CD4-positive, CD25-positive, alpha-beta regulatory T cell (primary cell): ENCODE data around the gene CNTN4. TPM values are rescaled to one million over a fixed set of nuclear protein-coding genes. Genes with fewer than 3 reads are reported as not detected.

ENCODE experiments used
- ATAC-seq, 2 donors: fragments of 150-1000 bp; cut with Tn5 transposase; one replicate each; pipeline ENCODE4 v1.10.0; 2021; ENCODE audit warnings: low read depth in 2 of 2, moderate number of reproducible peaks in 2 of 2, moderate library complexity in 1 of 2
- DNase-seq, 3 donors: peaks; one replicate each; pipeline versions ENCODE4 v3.0.0 to v3.0.0-alpha.2; 2012 to 2022; ENCODE audit warnings: mixed read lengths in 1 of 3
- H3K27ac ChIP-seq: one replicate; pipeline ENCODE4 v1.7.0; 2013; ENCODE audit warnings: mild to moderate bottlenecking, low read length; ENCODE audit not compliant: insufficient read depth, poor library complexity, severe bottlenecking
- H3K27me3 ChIP-seq: one replicate; pipeline ENCODE4 v1.7.0; 2013; ENCODE audit warnings: low read length; ENCODE audit not compliant: control insufficient read depth, insufficient read depth
- H3K36me3 ChIP-seq: one replicate; pipeline ENCODE4 v1.7.0; 2013; ENCODE audit warnings: mild to moderate bottlenecking, low read length, moderate library complexity; ENCODE audit not compliant: control insufficient read depth, insufficient read depth
- H3K4me1 ChIP-seq: 2 replicates; pipeline ENCODE4 v1.7.0; 2013; ENCODE audit warnings: mild to moderate bottlenecking, low read length; ENCODE audit not compliant: insufficient read depth, control insufficient read depth, poor library complexity, severe bottlenecking
- H3K4me3 ChIP-seq: one replicate; pipeline ENCODE4 v1.7.0; 2013; ENCODE audit warnings: low read depth, mild to moderate bottlenecking, low read length, moderate library complexity
- H3K9me3 ChIP-seq, 2 experiments: 1 replicate in 1 of 2; 2 replicates in 1 of 2; pipeline ENCODE4 v1.7.0; 2013; ENCODE audit warnings: low read length in 2 of 2, mild to moderate bottlenecking in 1 of 2, moderate library complexity in 1 of 2; ENCODE audit not compliant: control insufficient read depth in 2 of 2
- H3K27ac Mint-ChIP-seq, 3 donors: one replicate each; pipeline ENCODE4 v1.8.0; 2020 to 2022; ENCODE audit warnings: mild to moderate bottlenecking in 3 of 3, mixed read lengths in 3 of 3, moderate library complexity in 2 of 3
- H3K27me3 Mint-ChIP-seq: one replicate; pipeline ENCODE4 v1.8.0; 2022; ENCODE audit warnings: mild to moderate bottlenecking, mixed read lengths
- H3K36me3 Mint-ChIP-seq: one replicate; pipeline ENCODE4 v1.8.0; 2020; ENCODE audit warnings: mixed read lengths
- H3K4me1 Mint-ChIP-seq, 4 donors: one replicate each; pipeline ENCODE4 v1.8.0; 2020 to 2022; ENCODE audit warnings: mixed read lengths in 4 of 4, mild to moderate bottlenecking in 1 of 4
- H3K4me3 Mint-ChIP-seq, 4 donors: one replicate each; pipeline ENCODE4 v1.8.0; 2020 to 2022; ENCODE audit warnings: mild to moderate bottlenecking in 4 of 4, mixed read lengths in 4 of 4, moderate library complexity in 3 of 4
- H3K9me3 Mint-ChIP-seq, 7 donors: one replicate each; pipeline ENCODE4 v1.8.0; 2020 to 2022; ENCODE audit warnings: mixed read lengths in 7 of 7, mild to moderate bottlenecking in 3 of 7, moderate library complexity in 2 of 7
- polyA plus RNA-seq, 4 donors: library from polyadenylated mRNA; unstranded; fragments of 300-500 nt; fragmentation: Illumina TruSeq; gene quantifications; one replicate each; pipeline ENCODE4 v1.2.3, GENCODE V29; 2021
- total RNA-seq: library from RNA; stranded (reverse); gene quantifications from one replicate; pipeline ENCODE4 v1.2.3, GENCODE V29; 2022

CNTN4 gene
- total and polyA plus RNA-seq, 5 donors from 2014 or later: not detected

GRCh38 chr3:2650746-2651145 is 552.1 kb downstream of the CNTN4 start:
- no peaks in the 10 kb centered on the region for H3K27me3 Mint-ChIP-seq
- H3K9me3 Mint-ChIP-seq: peaks cover 0 to 10% (median 7%) of the 10 kb centered on the region in 7 donors
- H3K36me3 Mint-ChIP-seq: no peaks in the 10 kb centered on the region
- no peaks in the 10 kb centered on the region for H3K4me1 Mint-ChIP-seq
- Histone ChIP-seq H3K36me3 (no peaks in the 10 kb centered on the region), H3K9me3 (no peaks in the 10 kb centered on the region), H3K4me3 (no peak overlapping the region), H3K4me1 (no peaks in the 10 kb centered on the region), H3K27ac (no peak overlapping the region), H3K27me3 (no peaks in the 10 kb centered on the region)
- ATAC-seq: no peak
- H3K4me3 Mint-ChIP-seq: no peak overlapping the region
- DNase-seq: no peak
- H3K27ac Mint-ChIP-seq: no peak overlapping the region

GRCh38 chr3:2652386-2652785 is 553.7 kb downstream of the CNTN4 start:
- no peak overlapping the region for H3K27ac Mint-ChIP-seq
- no peaks in the 10 kb centered on the region for H3K9me3 ChIP-seq
- ATAC-seq (no peak), DNase-seq (no peak)
- no peaks in the 10 kb centered on the region for H3K36me3 ChIP-seq
- H3K27ac ChIP-seq: no peak overlapping the region
- no peaks in the 10 kb centered on the region for H3K4me1 Mint-ChIP-seq
- H3K27me3 Mint-ChIP-seq: no peaks in the 10 kb centered on the region
- H3K4me3 Mint-ChIP-seq: no peak overlapping the region
- H3K9me3 Mint-ChIP-seq: peaks cover 0 to 9% (median 6%) of the 10 kb centered on the region in 7 donors
- H3K27me3 ChIP-seq: no peaks in the 10 kb centered on the region
- H3K4me1 ChIP-seq: no peaks in the 10 kb centered on the region
- no peaks in the 10 kb centered on the region for H3K36me3 Mint-ChIP-seq
- H3K4me3 ChIP-seq: no peak overlapping the region

GRCh38 chr3:2653706-2654105 is 555.0 kb downstream of the CNTN4 start:
- no peak overlapping the region for H3K27ac Mint-ChIP-seq
- H3K36me3 Mint-ChIP-seq: no peaks in the 10 kb centered on the region
- no peak overlapping the region for H3K4me3 ChIP-seq
- no peaks in the 10 kb centered on the region for H3K27me3 ChIP-seq
- H3K36me3 ChIP-seq: no peaks in the 10 kb centered on the region
- no peak overlapping the region for H3K27ac ChIP-seq
- H3K9me3 ChIP-seq: no peaks in the 10 kb centered on the region
- H3K9me3 Mint-ChIP-seq: peaks cover 0 to 10% (median 4%) of the 10 kb centered on the region in 7 donors
- ATAC-seq: no peak
- no peaks in the 10 kb centered on the region for H3K27me3 Mint-ChIP-seq
- DNase-seq: no peak
- no peak overlapping the region for H3K4me3 Mint-ChIP-seq
- no peaks in the 10 kb centered on the region for H3K4me1 ChIP-seq
- H3K4me1 Mint-ChIP-seq: no peaks in the 10 kb centered on the region

- Mint-ChIP-seq H3K27ac (no peak overlapping the region), H3K9me3 (peaks cover 0 to 10% (median 4%) of the 10 kb centered on the region in 7 donors), H3K27me3 (no peaks in the 10 kb centered on the region), H3K36me3 (no peaks in the 10 kb centered on the region), H3K4me1 (no peaks in the 10 kb centered on the region), H3K4me3 (no peak overlapping the region)
- ATAC-seq (no peak), DNase-seq (no peak)
- Histone ChIP-seq H3K9me3 (no peaks in the 10 kb centered on the region), H3K4me1 (no peaks in the 10 kb centered on the region), H3K4me3 (no peak overlapping the region), H3K36me3 (no peaks in the 10 kb centered on the region), H3K27me3 (no peaks in the 10 kb centered on the region), H3K27ac (no peak overlapping the region)
Measured at GRCh38 chr3:2655229-2655701, 556.6 kb downstream of the CNTN4 start.

GRCh38 chr3:2656806-2657777 is 558.4 kb downstream of the CNTN4 start:
- DNase-seq: no peak
- H3K4me3 Mint-ChIP-seq: no peak overlapping the region

GRCh38 chr3:2657971-2658370 is 559.3 kb downstream of the CNTN4 start:
- H3K4me1 ChIP-seq: no peaks in the 10 kb centered on the region
- DNase-seq: no peak
- Mint-ChIP-seq H3K4me1 (no peaks in the 10 kb centered on the region), H3K36me3 (no peaks in the 10 kb centered on the region), H3K4me3 (no peak overlapping the region), H3K27ac (no peak overlapping the region), H3K9me3 (peaks cover 0 to 5% (median 4%) of the 10 kb centered on the region in 7 donors), H3K27me3 (no peaks in the 10 kb centered on the region)
- H3K27ac ChIP-seq: no peak overlapping the region
- H3K4me3 ChIP-seq: no peak overlapping the region
- no peaks in the 10 kb centered on the region for H3K27me3 ChIP-seq
- no peak for ATAC-seq
- H3K9me3 ChIP-seq: no peaks in the 10 kb centered on the region
- no peaks in the 10 kb centered on the region for H3K36me3 ChIP-seq

More at GRCh38 chr3:2656806-2657777, 558.4 kb downstream of the CNTN4 start:
- Mint-ChIP-seq H3K27me3 (no peaks in the 10 kb centered on the region), H3K36me3 (no peaks in the 10 kb centered on the region), H3K4me1 (no peaks in the 10 kb centered on the region), H3K27ac (no peak overlapping the region), H3K9me3 (peaks cover 0 to 10% (median 3%) of the 10 kb centered on the region in 7 donors)
- Histone ChIP-seq H3K9me3 (no peaks in the 10 kb centered on the region), H3K27ac (no peak overlapping the region), H3K4me3 (no peak overlapping the region), H3K4me1 (no peaks in the 10 kb centered on the region), H3K27me3 (no peaks in the 10 kb centered on the region), H3K36me3 (no peaks in the 10 kb centered on the region)
- ATAC-seq: no peak

GRCh38 chr3:2659896-2660295 is 561.2 kb downstream of the CNTN4 start:
- H3K27ac Mint-ChIP-seq: no peak overlapping the region
- H3K36me3 Mint-ChIP-seq: no peaks in the 10 kb centered on the region
- H3K4me1 Mint-ChIP-seq: no peaks in the 10 kb centered on the region
- no peak for DNase-seq
- Histone ChIP-seq H3K36me3 (no peaks in the 10 kb centered on the region), H3K27me3 (no peaks in the 10 kb centered on the region), H3K4me1 (no peaks in the 10 kb centered on the region), H3K9me3 (no peaks in the 10 kb centered on the region), H3K27ac (no peak overlapping the region), H3K4me3 (no peak overlapping the region)
- ATAC-seq: no peak
- H3K27me3 Mint-ChIP-seq: no peaks in the 10 kb centered on the region
- H3K9me3 Mint-ChIP-seq: peaks cover 0 to 7% (median 2%) of the 10 kb centered on the region in 7 donors
- no peak overlapping the region for H3K4me3 Mint-ChIP-seq

GRCh38 chr3:2661078-2661477 is 562.4 kb downstream of the CNTN4 start:
- Mint-ChIP-seq H3K4me1 (no peaks in the 10 kb centered on the region), H3K27me3 (no peaks in the 10 kb centered on the region), H3K36me3 (no peaks in the 10 kb centered on the region), H3K4me3 (no peak overlapping the region), H3K27ac (no peak overlapping the region), H3K9me3 (peaks cover 0 to 6% (median 2%) of the 10 kb centered on the region in 7 donors)
- DNase-seq (no peak), ATAC-seq (no peak)
- Histone ChIP-seq H3K27me3 (no peaks in the 10 kb centered on the region), H3K9me3 (no peaks in the 10 kb centered on the region), H3K36me3 (no peaks in the 10 kb centered on the region), H3K4me3 (no peak overlapping the region), H3K4me1 (no peaks in the 10 kb centered on the region), H3K27ac (no peak overlapping the region)
